GM23338 (cell line): ENCODE measurements around the gene NR5A2. TPM values are rescaled to one million over a fixed set of nuclear protein-coding genes. Genes with fewer than 3 reads are reported as not detected.

ENCODE experiments used
- ATAC-seq: fragments of 200-7000 bp; cut with Tn5 transposase; 3 replicates; pipeline ENCODE4 v1.9.1; 2020
- DNase-seq: peaks from one replicate; pipeline ENCODE4 v3.0.0-alpha.2; 2015; ENCODE audit warnings: low spot score
- H2AFZ ChIP-seq: fragments of 200-600 bp; sonication (generic); 2 replicates; pipeline ENCODE4 v1.8.0; 2016; ENCODE audit warnings: antibody characterized with exemption, mild to moderate bottlenecking, moderate library complexity
- H3F3A ChIP-seq: fragments of 200-600 bp; sonication (generic); replicated peaks from 2 replicates; pipeline ENCODE4 v1.8.0; 2017; ENCODE audit warnings: antibody characterized with exemption, mixed run types, low read depth
- H3K27ac ChIP-seq: fragments of 200-600 bp; sonication (generic); 2 replicates; pipeline ENCODE4 v1.6.1; 2016; ENCODE audit warnings: low read depth
- H3K27me3 ChIP-seq: fragments of 200-600 bp; sonication (generic); 2 replicates; pipeline ENCODE4 v1.8.0; 2016; ENCODE audit warnings: mild to moderate bottlenecking, mixed run types, moderate library complexity; ENCODE audit not compliant: insufficient read depth
- H3K36me3 ChIP-seq: fragments of 200-600 bp; sonication (generic); 2 replicates; pipeline ENCODE4 v1.8.0; 2016; ENCODE audit warnings: mild to moderate bottlenecking; ENCODE audit not compliant: insufficient read depth
- H3K4me1 ChIP-seq: fragments of 200-600 bp; sonication (generic); 2 replicates; pipeline ENCODE4 v1.8.0; 2016; ENCODE audit warnings: mild to moderate bottlenecking, moderate library complexity; ENCODE audit not compliant: insufficient read depth
- H3K4me2 ChIP-seq: fragments of 200-600 bp; sonication (generic); 2 replicates; pipeline ENCODE4 v1.7.1; 2017; ENCODE audit warnings: mixed run types
- H3K4me3 ChIP-seq: fragments of 200-600 bp; sonication (generic); 2 replicates; pipeline ENCODE4 v1.6.1; 2016; ENCODE audit warnings: mixed run types
- H3K79me2 ChIP-seq: fragments of 200-600 bp; sonication (generic); replicated peaks from 2 replicates; pipeline ENCODE4 v1.8.0; 2017; ENCODE audit warnings: mild to moderate bottlenecking; ENCODE audit not compliant: insufficient read depth
- H3K9me2 ChIP-seq: fragments of 200-600 bp; sonication (generic); 2 replicates; pipeline ENCODE4 v1.8.0; 2017; ENCODE audit not compliant: insufficient read depth
- H4K20me1 ChIP-seq: fragments of 200-600 bp; sonication (generic); replicated peaks from 2 replicates; pipeline ENCODE4 v1.8.0; 2017; ENCODE audit warnings: mild to moderate bottlenecking; ENCODE audit not compliant: insufficient read depth
- H3K27ac Mint-ChIP-seq: 2 replicates; pipeline ENCODE4 v1.8.0; 2020; ENCODE audit warnings: inconsistent platforms, mild to moderate bottlenecking, moderate library complexity, mixed read lengths
- H3K27me3 Mint-ChIP-seq: 3 replicates; pipeline ENCODE4 v1.8.0; 2022; ENCODE audit warnings: low read depth, mild to moderate bottlenecking, moderate library complexity, mixed read lengths, inconsistent platforms; ENCODE audit not compliant: insufficient read depth, poor library complexity
- H3K36me3 Mint-ChIP-seq: 3 replicates; pipeline ENCODE4 v1.8.0; 2021; ENCODE audit warnings: low read depth, mild to moderate bottlenecking, inconsistent platforms, moderate library complexity, mixed read lengths
- H3K4me1 Mint-ChIP-seq: 3 replicates; pipeline ENCODE4 v1.8.0; 2020; ENCODE audit warnings: mild to moderate bottlenecking, inconsistent platforms, mixed read lengths
- H3K4me3 Mint-ChIP-seq: 3 replicates; pipeline ENCODE4 v1.8.0; 2021; ENCODE audit warnings: moderate library complexity, mild to moderate bottlenecking, inconsistent platforms, mixed read lengths
- H3K9me3 Mint-ChIP-seq: 3 replicates; pipeline ENCODE4 v1.8.0; 2020; ENCODE audit warnings: moderate library complexity, mild to moderate bottlenecking, inconsistent platforms, mixed read lengths
- CREB1 ChIP-seq: fragments of 250-450 bp; sonication (Bioruptor Pico); IDR thresholded peaks from 2 replicates; pipeline ENCODE4 v1.5.0; 2020; ENCODE audit warnings: low read depth, mild to moderate bottlenecking, moderate library complexity
- JUNB ChIP-seq: IDR thresholded peaks from one replicate; pipeline ENCODE4 v1.6.1; 2016; ENCODE audit warnings: antibody characterized with exemption; ENCODE audit not compliant: unreplicated experiment
- NANOG ChIP-seq: IDR thresholded peaks from 2 replicates; pipeline ENCODE4 v1.6.1; 2016; ENCODE audit warnings: antibody characterized with exemption, borderline replicate concordance
- POLR2AphosphoS5 ChIP-seq: IDR thresholded peaks from 2 replicates; pipeline ENCODE4 v1.6.1; 2016; ENCODE audit warnings: antibody characterized with exemption, low read depth
- STAT1 ChIP-seq: IDR thresholded peaks from one replicate; pipeline ENCODE4 v1.6.1; 2016; ENCODE audit warnings: antibody characterized with exemption; ENCODE audit not compliant: unreplicated experiment
- ZNF114 ChIP-seq: fragments of 250-450 bp; sonication (Bioruptor Pico); IDR thresholded peaks from 2 replicates; pipeline ENCODE4 v1.5.0; 2020; ENCODE audit warnings: mild to moderate bottlenecking, moderate library complexity
- ZNF331 ChIP-seq: fragments of 250-450 bp; sonication (Bioruptor Pico); IDR thresholded peaks from 2 replicates; pipeline ENCODE4 v1.5.0; 2020; ENCODE audit warnings: low read depth, mild to moderate bottlenecking, moderate library complexity
- ZNF462 ChIP-seq: fragments of 250-450 bp; sonication (Bioruptor Pico); IDR thresholded peaks from 2 replicates; pipeline ENCODE4 v1.5.0; 2020; ENCODE audit warnings: mild to moderate bottlenecking, moderate library complexity
- polyA plus RNA-seq: library from polyadenylated mRNA; unstranded; fragments of >200 nt; fragmentation: Nextera tagmentation; extraction: Ambion mirVana; gene quantifications from 2 replicates; pipeline ENCODE4 v1.2.1, GENCODE V29; 2016
- total RNA-seq: library from RNA; depleted of rRNA; stranded (reverse); fragments of >200 nt; shearing (Covaris generic); gene quantifications from 2 replicates; pipeline ENCODE4 v1.2.3, GENCODE V29; 2014
- TF ChIP-seq, protein P1 (sequence below), 2 experiments: fragments of 200-600 bp in 1 of 2; sonication (generic) in 1 of 2; conservative IDR thresholded peaks; 2 replicates each; pipeline versions ENCODE4 v1.5.1 to v1.6.1; 2016 to 2017; ENCODE audit warnings: antibody characterized with exemption in 2 of 2, low read depth in 2 of 2, mild to moderate bottlenecking in 2 of 2, moderate library complexity in 1 of 2

Gene NR5A2
- total and polyA plus RNA-seq, 2 experiments from 2014 or later, result 4.4 to 13.1 TPM

DNA sequence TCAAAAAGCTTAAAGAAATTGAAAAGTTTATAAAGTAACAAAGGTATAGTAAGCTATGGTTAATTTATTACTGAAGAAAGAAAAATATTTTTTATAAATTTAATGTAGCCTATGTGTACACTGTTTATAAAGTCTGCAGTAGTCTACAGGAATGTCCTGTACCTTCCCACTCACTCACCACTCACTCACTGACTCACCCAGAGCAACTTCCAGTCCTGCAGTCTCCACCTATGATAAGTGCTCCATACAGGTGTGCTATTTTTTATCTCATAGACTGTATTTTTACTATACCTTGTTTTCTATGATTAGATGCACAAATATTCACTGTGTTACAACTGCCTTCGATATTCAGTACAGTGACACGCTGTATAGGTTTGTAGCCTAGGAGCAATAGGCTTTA is 106.6 kb downstream of the NR5A2 start (continued):
- TF ChIP-seq ZNF462 (CRISPR knock-in tag), result no peak
- TF ChIP-seq JUNB, result no peak
- TF ChIP-seq, protein P1, sequence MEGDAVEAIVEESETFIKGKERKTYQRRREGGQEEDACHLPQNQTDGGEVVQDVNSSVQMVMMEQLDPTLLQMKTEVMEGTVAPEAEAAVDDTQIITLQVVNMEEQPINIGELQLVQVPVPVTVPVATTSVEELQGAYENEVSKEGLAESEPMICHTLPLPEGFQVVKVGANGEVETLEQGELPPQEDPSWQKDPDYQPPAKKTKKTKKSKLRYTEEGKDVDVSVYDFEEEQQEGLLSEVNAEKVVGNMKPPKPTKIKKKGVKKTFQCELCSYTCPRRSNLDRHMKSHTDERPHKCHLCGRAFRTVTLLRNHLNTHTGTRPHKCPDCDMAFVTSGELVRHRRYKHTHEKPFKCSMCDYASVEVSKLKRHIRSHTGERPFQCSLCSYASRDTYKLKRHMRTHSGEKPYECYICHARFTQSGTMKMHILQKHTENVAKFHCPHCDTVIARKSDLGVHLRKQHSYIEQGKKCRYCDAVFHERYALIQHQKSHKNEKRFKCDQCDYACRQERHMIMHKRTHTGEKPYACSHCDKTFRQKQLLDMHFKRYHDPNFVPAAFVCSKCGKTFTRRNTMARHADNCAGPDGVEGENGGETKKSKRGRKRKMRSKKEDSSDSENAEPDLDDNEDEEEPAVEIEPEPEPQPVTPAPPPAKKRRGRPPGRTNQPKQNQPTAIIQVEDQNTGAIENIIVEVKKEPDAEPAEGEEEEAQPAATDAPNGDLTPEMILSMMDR (conservative IDR thresholded peaks at IDR 0.05; ENCODE audit: low read depth in 2 of 2), result no peak
- no peak for TF ChIP-seq ZNF114 (CRISPR knock-in tag)
- no peak for TF ChIP-seq STAT1
- TF ChIP-seq NANOG, result no peak
- TF ChIP-seq POLR2AphosphoS5, result no peak
- no peak for TF ChIP-seq CREB1 (CRISPR knock-in tag)
- TF ChIP-seq ZNF331, result no peak

DNA sequence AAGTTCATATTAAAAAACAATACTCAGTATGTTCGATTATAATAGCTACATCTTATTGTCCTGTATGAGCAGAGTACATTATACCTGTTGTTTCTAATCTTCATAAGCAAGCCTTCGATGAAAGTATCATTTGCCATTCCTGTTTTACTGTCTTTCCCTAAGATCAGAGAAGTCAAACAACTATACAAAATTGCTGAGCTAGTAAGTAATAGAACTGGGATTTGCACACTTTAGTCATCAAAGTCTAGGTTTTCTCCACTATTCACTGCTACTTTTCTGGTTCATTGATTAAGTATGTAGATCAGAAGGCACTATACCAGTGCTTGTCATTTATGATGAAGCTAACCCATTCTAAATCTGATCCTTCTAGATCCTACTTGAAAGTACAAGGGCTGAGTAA is 108.9 kb downstream of the NR5A2 start:
- Mint-ChIP-seq H3K9me3 (no peaks in the 10 kb centered on the region; the same call in 2 of the 3 replicates), H3K36me3 (no peaks in the 10 kb centered on the region), H3K4me3 (no peak overlapping the region), H3K27me3 (peaks cover 2% of the 10 kb centered on the region), H3K4me1 (no peaks in the 10 kb centered on the region), H3K27ac (no peak overlapping the region)
- H2AFZ ChIP-seq, result no peak overlapping the region
- H3K4me2 ChIP-seq, result no peak overlapping the region
- H3K27me3 ChIP-seq, result no peaks in the 10 kb centered on the region
- no peak overlapping the region for H3K4me3 ChIP-seq
- H3K4me1 ChIP-seq, result no peaks in the 10 kb centered on the region
- H4K20me1 ChIP-seq, result no peaks in the 10 kb centered on the region
- H3K79me2 ChIP-seq, result no peaks in the 10 kb centered on the region
- H3K9me2 ChIP-seq, result no peaks in the 10 kb centered on the region
- H3K36me3 ChIP-seq, result no peaks in the 10 kb centered on the region
- DNase-seq, result no peak
- no peak for ATAC-seq
- H3K27ac ChIP-seq, result no peak overlapping the region; the same call in 1 of the 2 replicates
- no peaks in the 10 kb centered on the region for H3F3A ChIP-seq
- TF ChIP-seq ZNF331 (no peak), ZNF114 (CRISPR knock-in tag) (no peak)
- TF ChIP-seq, protein P1 (conservative IDR thresholded peaks at IDR 0.05; ENCODE audit: low read depth in 2 of 2), result no peak
